Measurements from ENCODE around the gene KIF3B. TPM values are rescaled to one million over a fixed set of nuclear protein-coding genes. Genes with fewer than 3 reads are reported as not detected.

Gene KIF3B
- total RNA-seq, 1 experiment from 2014 or later = 49.0 TPM

GRCh38 chr20:32302507-32302872 is 25.0 kb downstream of the KIF3B start:
- Histone ChIP-seq H3K9me3 (no peaks in the 10 kb centered on the region), H3K4me3 (ENCODE audit: low read depth, low read length) (no peak overlapping the region), H3K36me3 (ENCODE audit: control insufficient read depth, insufficient read depth, low read length) (0 out of 2 replicates have a peak, but pooled peaks cover 3% of the 10 kb centered on the region), H3K27me3 (replicated peaks; ENCODE audit: control insufficient read depth, insufficient read depth, low read length) (no peaks in the 10 kb centered on the region), H3K4me1 (0 out of 2 replicates have a peak, but pooled peaks cover 3% of the 10 kb centered on the region)
- ChIA-PET POLR2A (no interaction called here), CTCF (interaction anchor here (0.6 to 0.8 kb wide), 2 partner anchors 17 to 219 kb away, joined by 3 read pairs; no protein-coding TSS in a partner anchor)
- TF ChIP-seq, protein P1, sequence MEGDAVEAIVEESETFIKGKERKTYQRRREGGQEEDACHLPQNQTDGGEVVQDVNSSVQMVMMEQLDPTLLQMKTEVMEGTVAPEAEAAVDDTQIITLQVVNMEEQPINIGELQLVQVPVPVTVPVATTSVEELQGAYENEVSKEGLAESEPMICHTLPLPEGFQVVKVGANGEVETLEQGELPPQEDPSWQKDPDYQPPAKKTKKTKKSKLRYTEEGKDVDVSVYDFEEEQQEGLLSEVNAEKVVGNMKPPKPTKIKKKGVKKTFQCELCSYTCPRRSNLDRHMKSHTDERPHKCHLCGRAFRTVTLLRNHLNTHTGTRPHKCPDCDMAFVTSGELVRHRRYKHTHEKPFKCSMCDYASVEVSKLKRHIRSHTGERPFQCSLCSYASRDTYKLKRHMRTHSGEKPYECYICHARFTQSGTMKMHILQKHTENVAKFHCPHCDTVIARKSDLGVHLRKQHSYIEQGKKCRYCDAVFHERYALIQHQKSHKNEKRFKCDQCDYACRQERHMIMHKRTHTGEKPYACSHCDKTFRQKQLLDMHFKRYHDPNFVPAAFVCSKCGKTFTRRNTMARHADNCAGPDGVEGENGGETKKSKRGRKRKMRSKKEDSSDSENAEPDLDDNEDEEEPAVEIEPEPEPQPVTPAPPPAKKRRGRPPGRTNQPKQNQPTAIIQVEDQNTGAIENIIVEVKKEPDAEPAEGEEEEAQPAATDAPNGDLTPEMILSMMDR (IDR thresholded peaks at IDR 0.05; ENCODE audit: insufficient read depth in 1 of 2, low read depth in 1 of 2, low read length in 1 of 2, severe bottlenecking in 1 of 2, unreplicated experiment in 1 of 2) = no peak
- peaks cover 14% of the 10 kb centered on the region for H3K4me1 Mint-ChIP-seq (ENCODE audit: low read depth, unreplicated experiment)
- BruUV-seq (replicated peaks) = no TSS peak
- H3K27ac Mint-ChIP-seq (ENCODE audit: unreplicated experiment) = no peak overlapping the region
- no peak overlapping the region for H3K4me3 Mint-ChIP-seq (ENCODE audit: unreplicated experiment)
- H3K9me3 Mint-ChIP-seq (ENCODE audit: unreplicated experiment) = no peaks in the 10 kb centered on the region
- intact Hi-C loops (cut with micrococcal nuclease; ENCODE audit: unreplicated experiment) = no loop called here
- no peak for DNase-seq
- H3K36me3 Mint-ChIP-seq (ENCODE audit: insufficient read depth, unreplicated experiment) = peaks cover 12% of the 10 kb centered on the region
- no peaks in the 10 kb centered on the region for H3K27me3 Mint-ChIP-seq (ENCODE audit: insufficient read depth, unreplicated experiment)

GRCh38 chr20:32304131-32304746 is 26.8 kb downstream of the KIF3B start:
- H3K27ac Mint-ChIP-seq (ENCODE audit: unreplicated experiment) = no peak overlapping the region
- H3K36me3 Mint-ChIP-seq (ENCODE audit: insufficient read depth, unreplicated experiment) = peaks cover 12% of the 10 kb centered on the region
- H3K27me3 Mint-ChIP-seq (ENCODE audit: insufficient read depth, unreplicated experiment) = no peaks in the 10 kb centered on the region
- TF ChIP-seq, protein P1 (IDR thresholded peaks at IDR 0.05; ENCODE audit: insufficient read depth in 1 of 2, low read depth in 1 of 2, low read length in 1 of 2, severe bottlenecking in 1 of 2, unreplicated experiment in 1 of 2) = no peak
- Histone ChIP-seq H3K36me3 (ENCODE audit: control insufficient read depth, insufficient read depth, low read length) (0 out of 2 replicates have a peak, but pooled peaks cover 3% of the 10 kb centered on the region), H3K27me3 (replicated peaks; ENCODE audit: control insufficient read depth, insufficient read depth, low read length) (no peaks in the 10 kb centered on the region), H3K4me1 (0 out of 2 replicates have a peak, but pooled peaks cover 3% of the 10 kb centered on the region), H3K4me3 (ENCODE audit: low read depth, low read length) (no peak overlapping the region), H3K9me3 (no peaks in the 10 kb centered on the region)
- DNase-seq = no peak
- intact Hi-C loops (cut with micrococcal nuclease; ENCODE audit: unreplicated experiment) = no loop called here
- H3K4me1 Mint-ChIP-seq (ENCODE audit: low read depth, unreplicated experiment) = peaks cover 6% of the 10 kb centered on the region
- H3K4me3 Mint-ChIP-seq (ENCODE audit: unreplicated experiment) = no peak overlapping the region
- CTCF ChIA-PET = no interaction called here
- POLR2A ChIA-PET = no interaction called here
- no TSS peak for BruUV-seq (replicated peaks)
- no peaks in the 10 kb centered on the region for H3K9me3 Mint-ChIP-seq (ENCODE audit: unreplicated experiment)

GRCh38 chr20:32312718-32313424 is 35.4 kb downstream of the KIF3B start:
- TF ChIP-seq, protein P1 (IDR thresholded peaks at IDR 0.05; ENCODE audit: insufficient read depth in 1 of 2, low read depth in 1 of 2, low read length in 1 of 2, severe bottlenecking in 1 of 2, unreplicated experiment in 1 of 2) = no peak
- DNase-seq = peak in 1 of 2 experiments; percentile 38
- no peaks in the 10 kb centered on the region for H3K27me3 Mint-ChIP-seq (ENCODE audit: insufficient read depth, unreplicated experiment)
- intact Hi-C loops (cut with micrococcal nuclease; ENCODE audit: unreplicated experiment) = no loop called here
- H3K4me3 Mint-ChIP-seq (ENCODE audit: unreplicated experiment) = no peak overlapping the region
- H3K36me3 Mint-ChIP-seq (ENCODE audit: insufficient read depth, unreplicated experiment) = peaks cover 46% of the 10 kb centered on the region
- H3K4me3 ChIP-seq (ENCODE audit: low read depth, low read length) = no peak overlapping the region
- H3K9me3 ChIP-seq = no peaks in the 10 kb centered on the region
- ChIA-PET POLR2A (no interaction called here), CTCF (no interaction called here)
- no peaks in the 10 kb centered on the region for H3K9me3 Mint-ChIP-seq (ENCODE audit: unreplicated experiment)
- no peaks in the 10 kb centered on the region for H3K4me1 ChIP-seq
- no peaks in the 10 kb centered on the region for H3K27me3 ChIP-seq (replicated peaks; ENCODE audit: control insufficient read depth, insufficient read depth, low read length)
- no peak overlapping the region for H3K27ac Mint-ChIP-seq (ENCODE audit: unreplicated experiment)
- H3K36me3 ChIP-seq (ENCODE audit: control insufficient read depth, insufficient read depth, low read length) = peaks cover 14% of the 10 kb centered on the region
- peaks cover 10% of the 10 kb centered on the region for H3K4me1 Mint-ChIP-seq (ENCODE audit: low read depth, unreplicated experiment)
- BruUV-seq (replicated peaks) = no TSS peak
